Measurements from ENCODE around the gene AUP1. TPM values are rescaled to one million over a fixed set of nuclear protein-coding genes. Genes with fewer than 3 reads are reported as not detected.

The AUP1 gene
- total and polyA plus RNA-seq, 2 experiments from 2014 or later, result 98.7 to 105 TPM

DNA sequence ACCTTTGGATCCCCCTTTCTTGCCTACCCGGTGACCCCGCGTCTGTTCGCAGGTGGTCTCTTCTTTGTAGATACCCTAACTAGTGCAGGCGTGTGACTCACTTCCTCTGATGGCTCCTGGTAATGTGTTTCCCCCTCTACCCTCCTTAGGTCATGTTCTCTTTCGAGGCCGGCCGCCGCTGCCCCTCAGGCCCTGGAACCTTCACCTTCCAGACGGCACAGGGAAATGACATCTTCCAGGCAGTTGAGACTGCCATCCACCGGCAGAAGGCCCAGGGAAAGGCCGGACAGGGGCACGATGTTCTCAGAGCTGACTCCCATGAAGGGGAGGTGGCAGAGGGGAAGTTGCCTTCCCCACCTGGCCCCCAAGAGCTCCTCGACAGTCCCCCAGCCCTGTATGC, 26.7 kb upstream of the AUP1 start:
- H3K4me1 Mint-ChIP-seq, result peaks cover 25% of the 10 kb centered on the region
- ATAC-seq (no peak), DNase-seq (ENCODE audit: low spot score) (no peak)
- Histone ChIP-seq H3K27ac (ENCODE audit: low read depth) (no peak overlapping the region), H3F3A (replicated peaks; ENCODE audit: low read depth) (no peaks in the 10 kb centered on the region; the same call in 1 of the 2 replicates), H3K79me2 (replicated peaks; ENCODE audit: insufficient read depth) (no peaks in the 10 kb centered on the region), H3K36me3 (ENCODE audit: insufficient read depth) (no peaks in the 10 kb centered on the region), H3K4me1 (ENCODE audit: insufficient read depth) (peaks cover 25% of the 10 kb centered on the region), H2AFZ (no peak overlapping the region), H3K4me2 (no peak overlapping the region), H4K20me1 (replicated peaks; ENCODE audit: insufficient read depth) (no peaks in the 10 kb centered on the region), H3K4me3 (no peak overlapping the region; the same call in 1 of the 2 replicates), H3K27me3 (ENCODE audit: insufficient read depth) (peaks cover 74% of the 10 kb centered on the region), H3K9me2 (ENCODE audit: insufficient read depth) (no peaks in the 10 kb centered on the region)
- no peaks in the 10 kb centered on the region for H3K9me3 Mint-ChIP-seq
- H3K4me3 Mint-ChIP-seq, result peak overlapping the region; percentile 93
- H3K36me3 Mint-ChIP-seq (ENCODE audit: low read depth), result no peaks in the 10 kb centered on the region; the same call in 2 of the 3 replicates
- TF ChIP-seq, protein P1, sequence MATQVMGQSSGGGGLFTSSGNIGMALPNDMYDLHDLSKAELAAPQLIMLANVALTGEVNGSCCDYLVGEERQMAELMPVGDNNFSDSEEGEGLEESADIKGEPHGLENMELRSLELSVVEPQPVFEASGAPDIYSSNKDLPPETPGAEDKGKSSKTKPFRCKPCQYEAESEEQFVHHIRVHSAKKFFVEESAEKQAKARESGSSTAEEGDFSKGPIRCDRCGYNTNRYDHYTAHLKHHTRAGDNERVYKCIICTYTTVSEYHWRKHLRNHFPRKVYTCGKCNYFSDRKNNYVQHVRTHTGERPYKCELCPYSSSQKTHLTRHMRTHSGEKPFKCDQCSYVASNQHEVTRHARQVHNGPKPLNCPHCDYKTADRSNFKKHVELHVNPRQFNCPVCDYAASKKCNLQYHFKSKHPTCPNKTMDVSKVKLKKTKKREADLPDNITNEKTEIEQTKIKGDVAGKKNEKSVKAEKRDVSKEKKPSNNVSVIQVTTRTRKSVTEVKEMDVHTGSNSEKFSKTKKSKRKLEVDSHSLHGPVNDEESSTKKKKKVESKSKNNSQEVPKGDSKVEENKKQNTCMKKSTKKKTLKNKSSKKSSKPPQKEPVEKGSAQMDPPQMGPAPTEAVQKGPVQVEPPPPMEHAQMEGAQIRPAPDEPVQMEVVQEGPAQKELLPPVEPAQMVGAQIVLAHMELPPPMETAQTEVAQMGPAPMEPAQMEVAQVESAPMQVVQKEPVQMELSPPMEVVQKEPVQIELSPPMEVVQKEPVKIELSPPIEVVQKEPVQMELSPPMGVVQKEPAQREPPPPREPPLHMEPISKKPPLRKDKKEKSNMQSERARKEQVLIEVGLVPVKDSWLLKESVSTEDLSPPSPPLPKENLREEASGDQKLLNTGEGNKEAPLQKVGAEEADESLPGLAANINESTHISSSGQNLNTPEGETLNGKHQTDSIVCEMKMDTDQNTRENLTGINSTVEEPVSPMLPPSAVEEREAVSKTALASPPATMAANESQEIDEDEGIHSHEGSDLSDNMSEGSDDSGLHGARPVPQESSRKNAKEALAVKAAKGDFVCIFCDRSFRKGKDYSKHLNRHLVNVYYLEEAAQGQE (IDR thresholded peaks at IDR 0.05; ENCODE audit: unreplicated experiment), result no peak
- TF ChIP-seq JUNB (IDR thresholded peaks at IDR 0.05; ENCODE audit: unreplicated experiment) (no peak), CREB1 (CRISPR knock-in tag; IDR thresholded peaks at IDR 0.05; ENCODE audit: low read depth) (no peak), ZNF114 (CRISPR knock-in tag; IDR thresholded peaks at IDR 0.05) (no peak)
- H3K27me3 Mint-ChIP-seq (ENCODE audit: insufficient read depth, low read depth, poor library complexity), result peaks cover 69% of the 10 kb centered on the region
- H3K27ac Mint-ChIP-seq, result no peak overlapping the region

DNA sequence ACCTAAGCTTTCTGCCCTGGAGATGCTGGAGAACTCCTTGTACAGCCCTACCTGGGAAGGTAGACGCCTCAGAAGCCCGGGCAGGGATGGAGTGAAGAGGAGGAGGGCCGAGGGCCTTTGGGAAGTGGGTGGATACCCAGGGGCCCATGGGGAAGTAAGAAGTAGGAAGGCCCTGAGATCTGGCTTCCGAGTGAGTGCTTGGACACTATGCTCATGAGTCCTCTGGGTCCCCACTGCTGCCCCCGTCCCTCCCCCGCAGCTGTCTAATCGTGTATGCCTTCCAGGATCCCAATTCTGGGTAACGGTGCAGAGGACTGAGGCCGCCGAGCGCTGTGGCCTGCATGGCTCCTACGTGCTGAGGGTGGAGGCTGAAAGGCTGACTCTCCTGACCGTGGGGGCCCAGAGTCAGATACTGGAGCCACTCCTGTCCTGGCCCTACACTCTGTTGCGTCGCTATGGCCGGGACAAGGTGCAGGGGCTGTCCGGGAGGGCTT, 26.2 kb upstream of the AUP1 start:
- ATAC-seq (no peak), DNase-seq (ENCODE audit: low spot score) (peak; percentile 36)
- Mint-ChIP-seq H3K4me1 (peaks cover 24% of the 10 kb centered on the region), H3K27me3 (ENCODE audit: insufficient read depth, low read depth, poor library complexity) (peaks cover 70% of the 10 kb centered on the region), H3K27ac (no peak overlapping the region), H3K36me3 (ENCODE audit: low read depth) (no peaks in the 10 kb centered on the region; the same call in 2 of the 3 replicates), H3K4me3 (peak overlapping the region; percentile 93), H3K9me3 (no peaks in the 10 kb centered on the region)
- H3F3A ChIP-seq (replicated peaks; ENCODE audit: low read depth), result no peaks in the 10 kb centered on the region; the same call in 1 of the 2 replicates
- peak overlapping the region; percentile 99; the same call in 1 of the 2 replicates for H2AFZ ChIP-seq
- no peak for TF ChIP-seq ZNF331 (CRISPR knock-in tag; IDR thresholded peaks at IDR 0.05; ENCODE audit: low read depth)
- TF ChIP-seq EZH2 (IDR thresholded peaks at IDR 0.05; ENCODE audit: low read depth, unreplicated experiment), result peak; percentile 29
- TF ChIP-seq, protein P1 (IDR thresholded peaks at IDR 0.05; ENCODE audit: unreplicated experiment), result no peak
- TF ChIP-seq POLR2AphosphoS5 (IDR thresholded peaks at IDR 0.05; ENCODE audit: low read depth), result no peak
- peak overlapping the region; percentile 93 for H3K4me3 ChIP-seq
- H3K27ac ChIP-seq (ENCODE audit: low read depth), result no peak overlapping the region
- H3K36me3 ChIP-seq (ENCODE audit: insufficient read depth), result no peaks in the 10 kb centered on the region
- no peaks in the 10 kb centered on the region for H3K79me2 ChIP-seq (replicated peaks; ENCODE audit: insufficient read depth)
- H3K4me1 ChIP-seq (ENCODE audit: insufficient read depth), result peaks cover 25% of the 10 kb centered on the region
- H3K9me2 ChIP-seq (ENCODE audit: insufficient read depth), result no peaks in the 10 kb centered on the region
- H4K20me1 ChIP-seq (replicated peaks; ENCODE audit: insufficient read depth), result no peaks in the 10 kb centered on the region
- peak overlapping the region; percentile 96 for H3K4me2 ChIP-seq
- H3K27me3 ChIP-seq (ENCODE audit: insufficient read depth), result peaks cover 78% of the 10 kb centered on the region
